ENCODE results near the gene PLXNB3. TPM values are rescaled to one million over a fixed set of nuclear protein-coding genes. Genes with fewer than 3 reads are reported as not detected.
"Not testable (repeated sequence)": the region's sequence is repeated elsewhere in the genome, so short reads cannot be mapped to it uniquely, and the experiment has no call there.

The PLXNB3 gene
- total RNA-seq, 1 experiment from 2014 or later, result 1.7 TPM

DNA sequence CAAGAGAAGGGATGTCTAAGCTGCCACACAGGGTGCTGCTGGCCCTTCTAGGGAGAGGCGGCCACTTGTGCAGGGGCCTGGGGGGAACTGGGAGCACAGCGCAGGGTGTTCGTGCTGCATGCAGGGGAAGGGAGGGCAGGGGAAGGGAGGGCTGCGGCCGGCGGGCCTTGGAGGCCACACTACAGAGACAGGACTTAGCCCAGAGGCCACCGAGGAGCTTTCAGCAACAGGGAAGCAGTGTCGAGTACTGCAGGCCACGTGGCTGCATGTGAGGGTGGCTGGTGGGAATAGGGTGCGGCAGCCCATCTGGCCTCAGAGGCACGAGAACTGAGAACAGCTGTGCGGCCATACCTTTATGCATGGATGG, 19.0 kb upstream of the PLXNB3 start:
- in situ Hi-C loops (cut with HindIII; ENCODE audit: low pct_unique_long_range_greater_than_20kb, low sequenced_read_pairs); DNase-seq (ENCODE audit: low read depth): not testable (repeated sequence)

DNA sequence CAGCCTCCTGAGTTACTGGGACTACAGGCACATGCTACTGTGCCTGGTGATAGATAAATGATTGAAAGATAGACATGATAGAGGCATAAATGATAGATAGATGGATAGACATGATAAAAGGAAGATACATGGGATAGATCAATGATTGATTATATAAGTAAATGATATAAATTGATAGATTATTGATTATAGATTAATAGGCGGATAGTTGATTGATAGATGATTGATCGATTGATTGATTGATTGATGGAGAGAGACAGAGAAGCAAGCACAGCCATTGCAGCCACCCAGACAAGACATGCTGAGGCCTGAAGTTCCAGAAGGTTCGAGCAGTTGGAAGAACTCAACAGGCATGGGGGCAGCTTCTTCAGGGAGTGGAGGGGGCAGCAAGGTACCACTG, 17.7 kb upstream of the PLXNB3 start:
- DNase-seq (ENCODE audit: low read depth), result no peak
- in situ Hi-C loops (cut with HindIII; ENCODE audit: low pct_unique_long_range_greater_than_20kb, low sequenced_read_pairs), result no loop called here

DNA sequence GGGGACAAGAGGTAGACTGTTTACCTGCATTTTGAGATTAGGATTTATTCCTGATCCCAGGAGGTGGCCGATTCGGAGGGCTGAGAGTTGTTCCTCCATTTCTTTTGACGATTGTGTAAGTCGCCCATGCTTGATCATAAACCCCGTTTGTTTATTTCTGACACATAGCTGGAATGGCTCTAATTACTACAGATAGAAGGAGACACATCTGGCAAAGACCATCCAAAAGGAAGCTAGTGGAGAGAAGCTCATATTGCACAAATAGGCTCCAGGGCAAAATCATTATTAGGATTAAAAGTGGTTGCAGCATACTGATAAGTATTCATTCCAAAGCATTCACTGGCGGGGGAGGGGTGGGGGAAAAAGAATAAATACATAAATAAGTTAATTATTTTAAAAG, 17.1 kb upstream of the PLXNB3 start:
- in situ Hi-C loops (cut with HindIII; ENCODE audit: low pct_unique_long_range_greater_than_20kb, low sequenced_read_pairs); DNase-seq (ENCODE audit: low read depth): not testable (repeated sequence)

DNA sequence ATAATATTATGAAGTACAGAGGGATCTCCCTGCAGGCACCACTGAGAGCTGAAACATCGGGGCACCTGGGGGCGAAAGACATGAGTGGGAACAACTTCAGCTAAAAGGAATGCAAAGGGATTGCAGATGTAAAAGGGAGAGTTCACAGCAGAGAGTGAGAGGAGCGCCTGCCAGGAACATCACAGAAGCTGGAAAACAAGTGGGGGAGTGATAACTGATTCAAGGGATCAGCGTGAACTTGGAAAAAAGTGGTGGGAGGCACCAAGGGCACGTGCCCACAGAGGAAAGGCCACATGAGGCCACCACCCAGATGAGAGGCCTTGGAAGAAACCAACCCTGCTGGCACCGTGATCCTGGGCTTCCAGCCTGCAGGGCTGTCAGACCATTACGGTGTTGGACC, 15.0 kb upstream of the PLXNB3 start:
- DNase-seq (ENCODE audit: low read depth); in situ Hi-C loops (cut with HindIII; ENCODE audit: low pct_unique_long_range_greater_than_20kb, low sequenced_read_pairs): not testable (repeated sequence)

GRCh38 chrX:153750127-153750774, 13.8 kb upstream of the PLXNB3 start:
- in situ Hi-C loops (cut with HindIII; ENCODE audit: low pct_unique_long_range_greater_than_20kb, low sequenced_read_pairs), result no loop called here

GRCh38 chrX:153755136-153755535, 8.9 kb upstream of the PLXNB3 start:
- in situ Hi-C loops (cut with HindIII; ENCODE audit: low pct_unique_long_range_greater_than_20kb, low sequenced_read_pairs), result no loop called here

More at GRCh38 chrX:153750127-153750774, 13.8 kb upstream of the PLXNB3 start:
- DNase-seq (ENCODE audit: low read depth), result no peak

GRCh38 chrX:153761863-153762262, 2.2 kb upstream of the PLXNB3 start:
- in situ Hi-C loops (cut with HindIII; ENCODE audit: low pct_unique_long_range_greater_than_20kb, low sequenced_read_pairs), result no loop called here
- DNase-seq (ENCODE audit: low read depth), result no peak

More at GRCh38 chrX:153755136-153755535, 8.9 kb upstream of the PLXNB3 start:
- no peak for DNase-seq (ENCODE audit: low read depth)

- in situ Hi-C loops (cut with HindIII; ENCODE audit: low pct_unique_long_range_greater_than_20kb, low sequenced_read_pairs), result no loop called here
- DNase-seq (ENCODE audit: low read depth), result no peak
These were observed 1.3 kb upstream of the PLXNB3 start for GRCh38 chrX:153762626-153763173.

- in situ Hi-C loops (cut with HindIII; ENCODE audit: low pct_unique_long_range_greater_than_20kb, low sequenced_read_pairs), result no loop called here
- no peak for DNase-seq (ENCODE audit: low read depth)
These were observed 634 bp upstream of the PLXNB3 start for GRCh38 chrX:153763298-153763932.

DNA sequence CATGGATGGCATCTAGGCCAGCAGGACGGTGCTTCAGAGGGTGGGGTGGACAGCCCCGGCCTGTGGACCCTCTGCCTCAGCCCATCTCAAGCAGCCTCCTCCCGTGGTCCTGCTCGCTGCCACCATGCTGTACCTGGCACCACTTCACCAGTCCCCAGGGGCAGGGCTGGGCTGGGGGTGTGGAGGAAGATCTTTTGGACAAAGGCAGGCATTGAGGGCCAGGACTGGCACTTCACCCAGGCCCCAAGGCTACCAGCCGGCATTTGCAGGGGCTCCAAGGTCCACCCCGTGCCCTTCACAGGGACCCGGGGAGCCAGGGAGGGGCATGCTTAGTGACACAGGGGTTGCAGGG, 713 bp downstream of the PLXNB3 start:
- in situ Hi-C loops (cut with HindIII; ENCODE audit: low pct_unique_long_range_greater_than_20kb, low sequenced_read_pairs), result no loop called here
- no peak for DNase-seq (ENCODE audit: low read depth)

DNA sequence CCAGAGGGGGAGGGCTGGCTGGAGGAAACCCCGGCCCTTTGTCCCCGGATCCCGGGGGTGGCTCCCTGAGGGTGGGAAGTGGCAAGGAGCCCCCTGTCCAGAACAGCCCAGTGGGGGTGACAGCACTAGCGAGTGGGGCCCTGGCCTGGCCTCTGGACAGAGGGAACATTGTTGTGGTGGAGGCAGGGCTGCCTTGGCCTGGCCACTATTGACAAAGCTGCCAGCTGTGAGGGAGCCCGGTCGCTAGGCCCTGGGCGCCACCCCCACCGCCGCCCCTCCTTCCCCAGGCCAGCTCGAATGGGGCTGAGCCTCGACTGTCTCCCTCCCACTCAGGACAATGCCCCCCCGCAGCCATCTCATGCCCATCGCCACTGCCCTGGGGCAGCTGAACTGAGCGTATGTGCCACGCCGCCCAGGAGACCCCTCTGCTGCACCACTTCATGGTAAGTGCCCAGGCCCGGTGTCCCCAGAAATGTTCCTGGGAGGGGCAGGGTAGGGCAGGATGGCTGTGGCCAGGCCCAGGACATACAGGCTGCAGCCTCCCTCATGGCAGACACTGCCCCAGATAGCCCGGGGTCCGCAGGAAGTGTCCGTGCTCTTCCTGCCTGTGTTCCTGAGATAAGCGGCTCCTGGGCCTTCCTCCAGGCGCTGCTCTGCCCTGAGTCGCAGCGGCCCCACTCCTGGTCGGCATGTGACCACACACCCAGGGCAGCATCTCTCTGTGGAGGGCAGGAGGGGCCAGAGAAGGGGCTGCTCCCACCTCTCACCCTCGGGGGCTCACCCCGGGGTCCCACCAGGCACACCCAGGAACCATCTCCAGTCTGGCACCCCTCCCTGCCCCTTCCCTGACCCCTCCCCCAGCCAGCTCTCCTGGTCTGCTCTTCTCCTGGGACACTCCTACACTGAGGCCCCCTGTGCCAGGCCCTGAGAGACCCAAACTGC, 1.4 kb downstream of the PLXNB3 start:
- no peak for DNase-seq (ENCODE audit: low read depth)
- in situ Hi-C loops (cut with HindIII; ENCODE audit: low pct_unique_long_range_greater_than_20kb, low sequenced_read_pairs), result no loop called here

DNA sequence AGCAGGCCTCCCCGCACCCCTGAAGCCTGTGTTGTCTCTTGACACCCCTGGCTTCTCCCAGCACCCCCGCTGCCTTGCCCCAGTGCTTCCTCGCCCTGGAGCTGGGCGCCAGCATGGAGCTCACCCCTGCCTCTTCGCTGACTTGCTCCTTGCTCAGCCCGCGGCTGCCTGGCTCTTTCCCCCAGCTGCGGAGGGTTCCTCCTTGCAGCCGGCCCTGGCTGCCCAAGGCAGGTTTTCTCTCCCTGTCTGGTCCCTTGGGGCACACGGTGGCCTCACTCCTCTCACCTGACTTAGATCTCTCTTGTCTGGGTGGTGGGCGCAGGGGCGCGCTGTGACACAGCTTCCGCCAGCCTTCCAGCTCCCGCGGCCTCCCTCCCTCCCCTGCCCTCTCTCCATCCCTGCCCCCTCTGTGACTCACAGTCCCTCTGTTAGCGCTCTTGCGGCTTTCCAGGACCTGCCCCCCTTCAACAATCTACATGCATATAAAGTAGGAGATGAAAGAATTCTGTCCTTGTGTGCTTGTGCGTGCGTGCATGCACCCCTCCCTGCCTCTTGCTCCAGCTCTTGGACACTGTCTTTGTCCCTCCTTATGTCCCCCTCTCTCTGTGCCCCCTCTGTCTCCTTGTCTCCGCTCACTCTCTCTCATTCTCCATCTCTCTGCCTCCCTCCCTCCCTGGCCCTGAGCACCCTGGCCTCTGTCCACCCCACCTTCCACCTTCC, 2.2 kb downstream of the PLXNB3 start:
- DNase-seq (ENCODE audit: low read depth), result peak; percentile 63
- in situ Hi-C loops (cut with HindIII; ENCODE audit: low pct_unique_long_range_greater_than_20kb, low sequenced_read_pairs), result no loop called here

GRCh38 chrX:153766871-153767673, 3.0 kb downstream of the PLXNB3 start:
- in situ Hi-C loops (cut with HindIII; ENCODE audit: low pct_unique_long_range_greater_than_20kb, low sequenced_read_pairs), result no loop called here
- no peak for DNase-seq (ENCODE audit: low read depth)

GRCh38 chrX:153767674-153768055, 3.6 kb downstream of the PLXNB3 start:
- DNase-seq (ENCODE audit: low read depth), result no peak
- in situ Hi-C loops (cut with HindIII; ENCODE audit: low pct_unique_long_range_greater_than_20kb, low sequenced_read_pairs), result no loop called here

DNA sequence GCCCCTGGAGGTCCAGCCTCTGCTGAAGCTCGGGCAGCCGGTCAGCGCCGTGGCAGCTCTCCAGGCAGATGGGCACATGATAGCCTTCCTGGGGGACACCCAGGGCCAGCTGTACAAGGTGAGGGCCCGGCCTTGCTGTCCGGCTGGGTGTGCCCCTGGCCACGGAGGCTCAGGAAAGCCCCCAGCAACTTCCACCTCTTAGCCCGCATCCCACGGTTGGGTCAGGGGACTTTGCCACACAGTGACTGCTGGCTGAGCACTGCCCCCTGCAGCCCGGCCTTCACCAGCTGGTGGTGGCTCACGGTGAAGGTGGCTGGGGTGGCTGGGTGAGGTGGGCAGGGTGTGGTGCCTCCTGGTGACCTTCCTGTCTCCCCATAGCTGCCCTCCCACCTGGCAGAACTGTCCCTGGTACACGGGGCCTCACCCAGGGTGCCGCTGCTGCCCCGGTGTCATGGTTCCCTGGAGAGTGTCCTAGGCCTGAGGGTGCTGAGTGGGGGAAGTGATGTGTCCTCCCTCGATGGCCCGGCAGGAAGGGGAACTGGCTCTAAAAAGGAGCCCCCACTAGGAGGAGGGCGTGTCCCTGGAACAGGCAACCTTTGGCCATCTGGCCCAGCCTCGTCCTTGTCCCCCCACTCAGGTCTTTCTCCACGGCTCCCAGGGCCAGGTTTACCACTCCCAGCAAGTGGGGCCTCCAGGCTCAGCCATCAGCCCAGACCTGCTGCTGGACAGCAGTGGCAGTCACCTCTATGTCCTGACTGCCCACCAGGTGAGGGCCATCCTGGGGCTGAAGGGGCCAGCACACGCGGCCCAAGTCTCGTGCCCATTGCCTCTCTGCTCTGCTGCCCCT, 4.5 kb downstream of the PLXNB3 start:
- in situ Hi-C loops (cut with HindIII; ENCODE audit: low pct_unique_long_range_greater_than_20kb, low sequenced_read_pairs), result no loop called here
- no peak for DNase-seq (ENCODE audit: low read depth)

GRCh38 chrX:153769158-153769864, 5.3 kb downstream of the PLXNB3 start:
- in situ Hi-C loops (cut with HindIII; ENCODE audit: low pct_unique_long_range_greater_than_20kb, low sequenced_read_pairs), result no loop called here
- DNase-seq (ENCODE audit: low read depth), result no peak
